Stimulated activated CD8-positive, alpha-beta memory T cell treated with anti-CD3 and anti-CD28 coated beads, Interleukin-7, amount 100 ng/mL, for 24 hours (primary cell): ENCODE measurements around the gene DISC1.

Experiments used
- DNase-seq: peaks from one replicate; pipeline ENCODE4 v3.0.0-alpha.2; 2020; ENCODE audit warnings: low read depth

Gene DISC1

GRCh38 chr1:231817801-231818200, 191.2 kb downstream of the DISC1 start:
- DNase-seq: no peak

GRCh38 chr1:231818337-231818736, 191.7 kb downstream of the DISC1 start:
- DNase-seq: no peak

- DNase-seq: no peak
Observed at GRCh38 chr1:231821281-231821680, 194.7 kb downstream of the DISC1 start.

GRCh38 chr1:231822041-231822440, 195.5 kb downstream of the DISC1 start:
- no peak for DNase-seq

- no peak for DNase-seq
Observed at GRCh38 chr1:231826566-231826965, 200.0 kb downstream of the DISC1 start.

- no peak for DNase-seq
Observed at GRCh38 chr1:231827337-231828105, 200.9 kb downstream of the DISC1 start.

- no peak for DNase-seq
Observed at GRCh38 chr1:231828182-231828920, 201.8 kb downstream of the DISC1 start.

GRCh38 chr1:231829332-231829731, 202.7 kb downstream of the DISC1 start:
- no peak for DNase-seq

- no peak for DNase-seq
Observed at GRCh38 chr1:231836227-231836893, 209.8 kb downstream of the DISC1 start.

- no peak for DNase-seq
Observed at GRCh38 chr1:231838521-231838920, 211.9 kb downstream of the DISC1 start.

GRCh38 chr1:231839999-231840398, 213.4 kb downstream of the DISC1 start:
- DNase-seq: no peak

- DNase-seq: no peak
Observed at GRCh38 chr1:231841616-231842344, 215.2 kb downstream of the DISC1 start.

GRCh38 chr1:231842441-231842840, 215.9 kb downstream of the DISC1 start:
- DNase-seq: no peak

- no peak for DNase-seq
Observed at GRCh38 chr1:231844986-231845502, 218.5 kb downstream of the DISC1 start.

- no peak for DNase-seq
Observed at GRCh38 chr1:231847612-231848397, 221.2 kb downstream of the DISC1 start.

- DNase-seq: no peak
Observed at GRCh38 chr1:231849981-231850380, 223.4 kb downstream of the DISC1 start.

- no peak for DNase-seq
Observed at GRCh38 chr1:231850786-231851185, 224.2 kb downstream of the DISC1 start.

- DNase-seq: no peak
Observed at GRCh38 chr1:231853588-231854207, 227.1 kb downstream of the DISC1 start.

- no peak for DNase-seq
Observed at GRCh38 chr1:231855361-231855760, 228.8 kb downstream of the DISC1 start.

- DNase-seq: no peak
Observed at GRCh38 chr1:231855926-231856325, 229.3 kb downstream of the DISC1 start.

- DNase-seq: no peak
Observed at GRCh38 chr1:231856426-231856825, 229.8 kb downstream of the DISC1 start.
